Mucosa of descending colon (tissue), 3 donors: ENCODE results near the gene URB2. TPM values are rescaled to one million over a fixed set of nuclear protein-coding genes. Genes with fewer than 3 reads are reported as not detected.
"Not testable (repeated sequence)": the region's sequence is repeated elsewhere in the genome, so short reads cannot be mapped to it uniquely, and the experiment has no call there.

Experiments used
- ATAC-seq: fragments of 200-7000 bp; cut with Tn5 transposase; one replicate; pipeline ENCODE4 v1.9.1; 2020; ENCODE audit warnings: mild to moderate bottlenecking, moderate library complexity
- DNase-seq, 3 donors: peaks; one replicate each; pipeline ENCODE4 v3.0.0-alpha.2; 2020
- H3K36me3 ChIP-seq: fragments of 200-600 bp; one replicate; pipeline ENCODE4 v1.8.0; 2021; ENCODE audit warnings: low read depth, mild to moderate bottlenecking
- H3K4me1 ChIP-seq: fragments of 200-600 bp; one replicate; pipeline ENCODE4 v1.8.0; 2021; ENCODE audit warnings: low read depth, mild to moderate bottlenecking
- H3K4me3 ChIP-seq: fragments of 200-600 bp; one replicate; pipeline ENCODE4 v1.8.0; 2021; ENCODE audit warnings: mild to moderate bottlenecking
- H3K9me3 ChIP-seq: fragments of 200-600 bp; one replicate; pipeline ENCODE4 v1.8.0; 2021; ENCODE audit warnings: mild to moderate bottlenecking
- intact Hi-C, 2 donors: fragments of 100-400 bp; cut with DNase I in 1 of 2; cut with micrococcal nuclease in 1 of 2; formaldehyde crosslinking; loops; one replicate each; pipeline versions ENCODE4 v1.11.0 to v1.11.1; 2022; cut with DNase I, micrococcal nuclease
- total RNA-seq, 3 donors: library from RNA; stranded (reverse); fragmentation: NEBNext Ultra II Directional in 2 of 3; extraction: Animal tissue kit (Norgen Biotek cat#: 25700) in 2 of 3; gene quantifications; one replicate each; pipeline versions ENCODE4 v1.2.1 to v1.2.4, GENCODE V29; 2021 to 2023
- TF ChIP-seq, protein P1 (sequence below): fragments of 200-600 bp; IDR thresholded peaks from one replicate; pipeline ENCODE4 v1.8.0; 2022; ENCODE audit warnings: antibody characterized with exemption, mild to moderate bottlenecking
- donor health status: DM: no; HTN: no; CAD: no; lungs with moderate emphysema.
- donor health status: DM: no; HTN: no; CAD: no.
- donor health status: DM: no; HTN: yes; CAD: no.

The URB2 gene
- total RNA-seq, 3 donors from 2014 or later: 5.5 to 8.3 (median 6.7) TPM

DNA sequence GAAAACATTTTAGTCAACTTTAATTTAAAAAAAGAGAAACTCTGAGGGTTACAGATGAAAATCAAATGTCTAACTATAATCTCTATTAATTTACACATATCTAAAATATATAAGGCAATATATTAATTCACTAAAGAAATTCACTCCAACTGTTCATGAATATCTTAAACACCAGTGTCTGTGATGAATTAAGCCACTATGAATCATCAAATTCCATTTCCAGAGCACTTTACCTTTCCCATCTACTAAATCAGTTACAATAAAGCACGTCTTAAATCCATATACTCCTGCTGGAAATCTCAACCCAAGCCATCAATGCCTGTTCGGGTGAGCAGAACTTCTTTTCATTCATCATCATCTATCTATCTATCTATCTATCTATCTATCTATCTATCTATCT, 4.4 kb upstream of the URB2 start:
- H3K36me3 ChIP-seq: no peaks in the 10 kb centered on the region
- intact Hi-C loops: loop anchor here in 1 of 2 donors (10.0 kb wide), 1 partner anchor 67 kb away; the partner anchor contains the start of gene ABCB10
- H3K4me1 ChIP-seq: peaks cover 17% of the 10 kb centered on the region
- TF ChIP-seq, protein P1, sequence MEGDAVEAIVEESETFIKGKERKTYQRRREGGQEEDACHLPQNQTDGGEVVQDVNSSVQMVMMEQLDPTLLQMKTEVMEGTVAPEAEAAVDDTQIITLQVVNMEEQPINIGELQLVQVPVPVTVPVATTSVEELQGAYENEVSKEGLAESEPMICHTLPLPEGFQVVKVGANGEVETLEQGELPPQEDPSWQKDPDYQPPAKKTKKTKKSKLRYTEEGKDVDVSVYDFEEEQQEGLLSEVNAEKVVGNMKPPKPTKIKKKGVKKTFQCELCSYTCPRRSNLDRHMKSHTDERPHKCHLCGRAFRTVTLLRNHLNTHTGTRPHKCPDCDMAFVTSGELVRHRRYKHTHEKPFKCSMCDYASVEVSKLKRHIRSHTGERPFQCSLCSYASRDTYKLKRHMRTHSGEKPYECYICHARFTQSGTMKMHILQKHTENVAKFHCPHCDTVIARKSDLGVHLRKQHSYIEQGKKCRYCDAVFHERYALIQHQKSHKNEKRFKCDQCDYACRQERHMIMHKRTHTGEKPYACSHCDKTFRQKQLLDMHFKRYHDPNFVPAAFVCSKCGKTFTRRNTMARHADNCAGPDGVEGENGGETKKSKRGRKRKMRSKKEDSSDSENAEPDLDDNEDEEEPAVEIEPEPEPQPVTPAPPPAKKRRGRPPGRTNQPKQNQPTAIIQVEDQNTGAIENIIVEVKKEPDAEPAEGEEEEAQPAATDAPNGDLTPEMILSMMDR: no peak
- H3K9me3 ChIP-seq: no peaks in the 10 kb centered on the region
- no peak for DNase-seq
- no peak for ATAC-seq
- no peak overlapping the region for H3K4me3 ChIP-seq

DNA sequence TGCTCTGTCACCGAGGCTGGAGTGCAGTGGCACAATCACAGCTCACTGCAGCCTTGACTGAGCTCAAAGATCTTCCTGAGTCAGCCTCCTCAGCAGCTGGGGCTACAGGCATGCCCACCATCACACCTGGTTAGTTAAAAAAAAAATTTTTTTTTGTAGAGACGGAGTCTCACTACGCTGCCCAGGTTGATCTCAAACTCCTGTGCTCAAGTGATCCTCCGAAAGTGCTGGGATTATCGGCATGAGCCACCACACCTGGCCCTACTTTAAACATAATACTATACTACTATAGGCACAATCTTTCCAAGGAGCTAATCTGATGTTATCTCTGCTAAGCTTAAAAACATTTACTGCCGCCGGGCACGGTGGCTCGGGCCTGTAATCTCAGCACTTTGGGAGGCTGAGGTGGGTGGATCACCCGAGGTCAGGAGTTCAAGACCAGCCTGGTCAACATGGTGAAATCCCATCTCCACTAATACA, 3.4 kb upstream of the URB2 start:
- not testable (repeated sequence) for H3K36me3 ChIP-seq, DNase-seq, ATAC-seq, H3K9me3 ChIP-seq, H3K4me3 ChIP-seq
- peaks cover 23% of the 10 kb centered on the region for H3K4me1 ChIP-seq
- intact Hi-C loops: loop anchor here in 1 of 2 donors (10.0 kb wide), 1 partner anchor 68 kb away; the partner anchor contains the start of gene ABCB10

DNA sequence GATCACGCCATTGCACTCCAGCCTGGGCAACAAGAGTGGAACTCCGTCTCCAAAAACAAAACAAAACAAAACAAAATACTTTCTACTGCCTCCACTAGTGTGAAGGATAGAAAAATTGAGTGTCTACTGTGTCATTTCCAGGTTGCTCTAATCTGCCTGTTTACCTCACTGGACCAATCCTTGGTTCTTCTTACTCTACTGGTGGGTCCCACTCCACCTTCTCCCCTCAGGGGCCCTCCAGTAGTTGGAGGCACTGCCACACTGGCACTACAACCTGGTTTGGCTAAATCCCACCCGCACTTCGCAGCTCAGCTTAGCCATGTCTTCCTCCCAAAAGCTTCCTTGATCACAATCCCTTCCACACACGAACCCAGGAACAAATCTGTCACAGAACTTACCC, 2.8 kb upstream of the URB2 start:
- H3K4me1 ChIP-seq: peaks cover 23% of the 10 kb centered on the region
- no peak for ATAC-seq
- no peak overlapping the region for H3K4me3 ChIP-seq
- H3K9me3 ChIP-seq: no peaks in the 10 kb centered on the region
- DNase-seq: no peak
- TF ChIP-seq, protein P1: no peak
- no peaks in the 10 kb centered on the region for H3K36me3 ChIP-seq
- intact Hi-C loops: loop anchor here in 1 of 2 donors (10.0 kb wide), 1 partner anchor 68 kb away; the partner anchor contains the start of gene ABCB10

DNA sequence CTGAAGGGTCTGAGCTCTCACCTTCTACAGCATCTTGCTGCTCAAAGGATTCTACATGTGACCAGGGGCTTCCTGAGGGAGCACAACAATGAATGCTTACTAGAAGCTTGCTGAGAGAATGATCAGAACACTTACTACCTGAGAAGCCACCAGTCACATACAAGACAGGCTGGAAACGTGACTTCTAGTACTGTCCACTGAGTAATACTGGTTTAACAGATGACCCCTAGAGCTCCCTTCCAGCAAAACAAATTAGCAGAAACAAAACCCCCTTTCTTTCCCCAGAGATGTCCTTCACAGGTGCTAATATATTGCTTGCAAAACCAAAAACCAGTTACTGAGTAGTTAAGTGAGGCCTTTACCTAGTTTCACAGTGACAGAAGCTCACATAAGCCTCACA, 2.2 kb upstream of the URB2 start:
- Histone ChIP-seq H3K36me3 (no peaks in the 10 kb centered on the region), H3K4me3 (no peak overlapping the region), H3K4me1 (peaks cover 23% of the 10 kb centered on the region), H3K9me3 (no peaks in the 10 kb centered on the region)
- intact Hi-C loops: loop anchor here in 1 of 2 donors (10.0 kb wide), 1 partner anchor 69 kb away; the partner anchor contains the start of gene ABCB10
- TF ChIP-seq, protein P1: no peak
- ATAC-seq (no peak), DNase-seq (no peak)

DNA sequence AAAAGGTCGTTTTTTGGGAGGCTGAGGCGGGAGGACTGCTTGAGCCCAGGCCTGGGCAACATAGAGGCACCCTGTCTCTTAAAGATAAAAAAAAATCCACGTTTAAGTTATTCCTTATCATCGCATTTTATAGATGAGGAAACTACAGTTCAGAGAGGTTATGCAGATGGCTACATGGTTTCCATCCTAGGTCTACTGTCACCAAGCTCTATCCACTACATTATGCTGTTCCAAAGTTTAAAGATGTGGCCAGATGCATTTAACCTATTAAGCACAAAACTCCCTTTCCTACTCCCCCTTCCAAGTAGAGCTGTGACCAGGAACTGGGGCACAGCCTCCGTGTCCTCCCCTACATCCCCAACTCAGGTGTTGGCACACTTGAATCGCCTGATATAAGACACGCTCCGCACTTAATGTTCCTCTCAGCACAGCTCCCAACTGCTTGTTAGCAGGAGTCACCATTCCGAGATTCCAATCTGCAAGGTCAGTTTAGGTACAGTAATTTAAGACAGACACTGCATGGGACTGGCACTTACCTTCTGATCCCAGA, 1.5 kb upstream of the URB2 start:
- ATAC-seq: no peak
- TF ChIP-seq, protein P1: no peak
- no peak for DNase-seq
- Histone ChIP-seq H3K4me3 (no peak overlapping the region), H3K36me3 (no peaks in the 10 kb centered on the region), H3K4me1 (peaks cover 23% of the 10 kb centered on the region), H3K9me3 (no peaks in the 10 kb centered on the region)
- intact Hi-C loops: loop anchor here in 1 of 2 donors (10.0 kb wide), 1 partner anchor 70 kb away; the partner anchor contains the start of gene ABCB10
